ENCODE measurements around the gene KRTAP29-1.

DNA sequence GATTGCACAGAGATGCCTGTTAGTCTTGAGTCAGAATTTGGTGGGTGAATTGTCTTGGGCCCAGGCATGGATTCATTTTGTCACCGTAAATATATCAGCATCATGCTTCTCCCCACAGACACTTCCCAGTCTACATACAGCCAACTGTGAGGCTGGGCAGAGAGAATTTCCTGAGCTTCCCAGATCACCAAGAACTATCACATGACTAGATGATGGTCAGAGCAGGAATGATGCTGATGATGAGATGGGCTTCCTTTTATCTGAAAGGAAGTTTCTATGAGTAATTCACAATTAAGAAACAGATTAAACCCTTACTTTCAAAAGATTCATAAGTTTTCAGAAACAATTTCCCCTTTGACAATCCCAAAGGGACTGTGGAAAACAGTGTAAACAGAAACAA is 47.8 kb downstream of the KRTAP29-1 start:
- no peak for TF ChIP-seq POU2F2 (IDR thresholded peaks at IDR 0.05; ENCODE audit: low read depth, low read length)
- TF ChIP-seq SPI1 (IDR thresholded peaks at IDR 0.05; ENCODE audit: low read depth, low read length) = no peak
